Esophagus squamous epithelium (tissue), 5 donors: ENCODE data around the gene GORASP1. TPM values are rescaled to one million over a fixed set of nuclear protein-coding genes. Genes with fewer than 3 reads are reported as not detected.

Experiments
- DNase-seq: peaks from one replicate; lab custom pipeline; 2025; lab: John Stamatoyannopoulos, UW
- H3K27ac ChIP-seq, 4 donors: fragments of 200-600 bp; sonication (generic); one replicate each; pipeline ENCODE4 v1.5.1; 2016 to 2019; ENCODE audit warnings: mild to moderate bottlenecking in 1 of 4
- H3K27me3 ChIP-seq, 4 donors: fragments of 200-600 bp; sonication (generic); 1 replicate in 3 of 4; 2 replicates in 1 of 4; pipeline versions ENCODE4 v1.5.1 to v1.6.0; 2017 to 2021; ENCODE audit warnings: antibody characterized with exemption in 1 of 4
- H3K36me3 ChIP-seq, 3 donors: fragments of 200-600 bp; sonication (generic); one replicate each; pipeline ENCODE4 v1.5.1; 2016 to 2019
- H3K4me1 ChIP-seq, 3 donors: fragments of 200-600 bp; sonication (generic); one replicate each; pipeline ENCODE4 v1.5.1; 2017 to 2019
- H3K4me3 ChIP-seq, 4 donors: fragments of 200-600 bp; sonication (generic); 1 replicate in 3 of 4; 2 replicates in 1 of 4; pipeline ENCODE4 v1.5.1; 2016 to 2019; ENCODE audit warnings: mild to moderate bottlenecking in 2 of 4, moderate library complexity in 1 of 4
- H3K9me3 ChIP-seq, 3 donors: fragments of 200-600 bp; sonication (generic); one replicate each; pipeline ENCODE4 v1.5.1; 2016 to 2019
- CTCF ChIP-seq, 6 experiments: fragments of 450-650 bp in 4 of 6; fragments of 200-600 bp in 2 of 6; sonication (generic) in 2 of 6; IDR thresholded peaks; one replicate each; pipeline ENCODE4 v1.5.1; 2016 to 2019; ENCODE audit warnings: antibody characterized with exemption in 6 of 6, mild to moderate bottlenecking in 4 of 6, moderate library complexity in 4 of 6
- POLR2A ChIP-seq, 4 donors: fragments of 450-650 bp; IDR thresholded peaks; one replicate each; pipeline ENCODE4 v1.6.1; 2017; ENCODE audit warnings: antibody characterized with exemption in 4 of 4, mild to moderate bottlenecking in 4 of 4, moderate library complexity in 3 of 4
- WGBS, 2 donors: methylation state at CpG; one replicate each; pipeline ENCODE4 v1.1.5; 2018; 5-methylcytosine and 5-hydroxymethylcytosine counted together
- intact Hi-C: fragments of 100-400 bp; cut with DNase I; formaldehyde crosslinking; loops from one replicate; pipeline ENCODE4 v1.15.0; 2022
- total RNA-seq, 4 donors: library from RNA; depleted of rRNA; stranded (reverse); fragments of >200 nt; gene quantifications; one replicate each; pipeline ENCODE4 v1.1.0, GENCODE V29; 2016
- donor health status: DM: yes; HTN: yes; CAD: no.

GORASP1 gene
- 100 to 1,000 TPM in 1 of 4 donors, 10 to 100 TPM in 3; 26.4 to 102 (median 43.8) TPM for total RNA-seq

DNA sequence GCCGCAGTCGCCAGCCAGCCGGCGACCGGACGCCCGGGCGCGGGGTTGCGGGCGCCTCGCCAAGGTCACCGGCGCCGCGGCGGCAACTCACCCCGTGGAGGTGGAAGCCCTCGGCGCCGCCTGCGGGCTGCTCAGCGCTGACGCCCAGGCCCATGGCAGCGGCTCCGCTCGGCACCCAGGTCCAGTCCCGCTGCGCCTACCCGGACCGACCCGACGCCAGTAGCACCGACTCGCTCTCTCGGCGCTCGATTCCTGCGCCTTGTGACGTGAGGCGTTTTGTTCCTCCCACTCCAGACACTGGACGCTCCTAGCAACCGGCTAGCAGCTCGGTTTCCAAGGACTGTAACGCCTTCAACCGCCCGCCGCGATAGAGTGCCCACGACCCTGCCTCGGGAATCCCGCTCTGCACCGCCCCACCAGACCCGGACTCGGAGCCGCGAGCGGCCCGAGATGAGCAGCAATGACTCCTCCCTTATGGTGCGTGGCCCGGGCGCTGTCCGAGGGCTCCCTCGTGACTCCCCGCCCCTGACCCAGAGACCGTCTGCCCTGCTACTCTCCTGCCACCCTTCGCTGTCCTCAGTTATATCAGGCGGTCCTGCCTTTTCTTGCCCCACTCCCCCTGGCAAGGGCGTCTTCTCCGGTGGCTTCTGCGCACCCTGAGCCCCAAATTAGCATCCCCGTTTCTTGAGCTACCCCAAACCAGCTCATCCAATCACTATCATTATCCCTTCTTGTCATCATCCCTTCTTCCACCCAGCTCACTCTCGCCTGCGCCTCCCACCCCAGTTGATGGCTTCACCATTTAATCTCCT, at the start of gene GORASP1, which contains the start of gene TTC21A:
TSS of gene GORASP1 (minus strand) at position 240 of the 812 bp plus-strand sequence. CDS start at position 154, 86 bp downstream.
TSS of gene TTC21A (plus strand) at position 293 of the 812 bp plus-strand sequence. CDS start at position 451, 158 bp downstream.
- H3K4me1 ChIP-seq, result peaks cover 18 to 58% (median 24%) of the 10 kb centered on the region in 3 donors
- H3K27ac ChIP-seq, result peak within 1 kb of the TSS; percentile 89 to 99 (median 96)
- H3K27me3 ChIP-seq, result no peaks in the 10 kb centered on the region
- peaks cover 0 to 21% (median 0%) of the 10 kb centered on the region in 3 donors for H3K36me3 ChIP-seq
- no peaks in the 10 kb centered on the region for H3K9me3 ChIP-seq
- 0 to 2% methylated on average over 15 to 18 of the region's 74 CpGs for WGBS, 2 donors
- TF ChIP-seq POLR2A (IDR thresholded peaks at IDR 0.05) (peak in 3 of 4 donors; percentile 7 to 89 (median 76)), CTCF (IDR thresholded peaks at IDR 0.05) (peak in 1 of 6 experiments; percentile 3)
- H3K4me3 ChIP-seq, result peak within 1 kb of the TSS; percentile 74 to 99 (median 93)
- peak; percentile 23 for DNase-seq
- intact Hi-C loops, result loop anchor here (10.0 kb wide), 1 partner anchor 177 kb away; the partner anchor contains the start of gene CX3CR1

DNA sequence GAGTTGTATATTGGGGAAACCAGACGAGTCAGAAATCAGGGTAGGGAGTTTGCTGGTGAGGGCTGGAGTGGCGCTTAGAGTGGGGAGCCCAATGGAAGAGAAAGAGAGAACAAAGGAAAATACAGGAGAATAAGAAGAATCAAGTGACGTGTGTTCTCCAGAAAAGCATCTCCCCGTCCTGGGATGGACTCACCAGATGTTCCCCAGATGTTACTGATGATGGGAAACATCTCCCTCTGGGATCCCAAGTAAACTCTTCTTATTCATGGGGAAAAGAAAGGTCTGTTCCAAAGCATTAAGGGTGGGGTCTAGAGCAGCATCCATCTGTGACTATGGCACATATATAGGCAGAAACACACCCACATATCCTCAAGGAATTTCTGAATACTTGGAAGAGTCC, 49.0 kb upstream of the GORASP1 start:
- TF ChIP-seq CTCF (IDR thresholded peaks at IDR 0.05), result no peak
- no peak for TF ChIP-seq POLR2A (IDR thresholded peaks at IDR 0.05)
- intact Hi-C loops, result no loop called here
- WGBS, 2 donors, result 77 to 88% methylated on average over 4 of the region's 4 CpGs

DNA sequence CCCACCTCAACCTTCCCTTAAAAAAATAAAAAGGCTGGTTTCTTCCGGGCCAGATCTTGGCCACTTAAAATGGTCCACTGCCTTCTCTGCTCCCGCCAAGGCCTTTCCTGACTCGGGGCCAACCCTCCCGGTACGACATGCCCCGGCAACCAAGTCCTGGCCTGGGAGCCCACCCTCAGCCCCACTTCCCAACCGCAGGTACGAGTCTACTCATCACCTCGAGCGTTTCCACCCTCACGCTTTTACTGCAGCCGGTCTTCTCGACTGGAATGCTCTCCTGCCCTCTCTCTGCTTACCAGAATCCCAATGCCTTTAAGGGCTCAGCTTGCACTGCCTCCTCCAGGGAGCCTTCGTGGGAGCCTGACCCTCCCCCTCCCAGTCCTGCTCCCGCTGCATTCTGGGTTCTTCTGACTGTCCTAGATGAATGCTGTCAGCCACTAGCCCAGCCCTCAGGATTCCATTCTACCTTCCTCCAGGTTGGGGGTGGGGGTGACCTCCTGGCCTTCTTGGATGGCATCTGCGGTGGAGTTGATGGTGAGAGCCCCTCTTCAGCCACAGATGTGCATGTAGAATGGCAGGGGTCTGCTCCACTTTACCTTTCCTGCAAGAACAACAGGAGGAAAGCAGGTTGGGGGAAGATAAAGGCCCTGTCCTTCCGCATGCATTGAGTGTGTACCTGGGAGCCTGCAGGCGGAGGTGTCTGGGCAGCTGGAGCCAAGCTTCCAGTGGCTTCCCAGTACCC, 47.0 kb upstream of the GORASP1 start:
- TF ChIP-seq POLR2A (IDR thresholded peaks at IDR 0.05) (no peak), CTCF (IDR thresholded peaks at IDR 0.05) (no peak)
- peaks cover 25 to 43% (median 34%) of the 10 kb centered on the region in 3 donors for H3K4me1 ChIP-seq
- H3K27ac ChIP-seq, result peak overlapping the region; percentile 98 to 100 (median 99)
- no peaks in the 10 kb centered on the region for H3K36me3 ChIP-seq
- H3K4me3 ChIP-seq, result peak overlapping the region in 3 of 4 donors; percentile 90 to 92 (median 91)
- intact Hi-C loops, result no loop called here
- no peak for DNase-seq
- 53 to 55% methylated on average over 17 of the region's 18 CpGs for WGBS, 2 donors
- H3K9me3 ChIP-seq, result no peaks in the 10 kb centered on the region
- no peaks in the 10 kb centered on the region for H3K27me3 ChIP-seq

More for the DNA sequence above, 49.0 kb upstream of the GORASP1 start:
- Histone ChIP-seq H3K4me1 (peaks cover 5 to 23% (median 20%) of the 10 kb centered on the region in 3 donors), H3K36me3 (no peaks in the 10 kb centered on the region), H3K4me3 (no peak overlapping the region), H3K27me3 (no peaks in the 10 kb centered on the region), H3K27ac (peak overlapping the region in 2 of 4 donors; percentile 42 to 56), H3K9me3 (no peaks in the 10 kb centered on the region)
- no peak for DNase-seq

DNA sequence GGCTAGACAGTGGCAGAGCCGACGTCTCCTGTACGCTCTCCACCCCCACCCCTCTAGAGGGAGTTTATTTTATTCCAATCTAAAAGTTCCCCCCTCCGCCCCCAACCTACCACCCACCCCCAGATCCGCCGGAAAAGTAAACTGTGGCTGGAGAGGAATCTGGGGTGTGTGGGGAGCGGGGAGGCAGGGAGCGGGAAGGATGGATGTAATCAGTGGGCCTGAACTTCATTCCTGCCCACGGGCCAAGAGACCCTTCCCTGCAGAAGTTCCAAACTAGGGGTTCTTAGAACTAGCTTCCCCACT, 46.5 kb upstream of the GORASP1 start:
- TF ChIP-seq CTCF (IDR thresholded peaks at IDR 0.05) (no peak), POLR2A (IDR thresholded peaks at IDR 0.05) (no peak)
- peak overlapping the region; percentile 98 to 100 (median 99) for H3K27ac ChIP-seq
- no peaks in the 10 kb centered on the region for H3K27me3 ChIP-seq
- WGBS, 2 donors, result 40 to 62% methylated on average over 3 to 5 of the region's 9 CpGs
- intact Hi-C loops, result no loop called here
- no peaks in the 10 kb centered on the region for H3K36me3 ChIP-seq
- H3K4me3 ChIP-seq, result peak overlapping the region; percentile 90 to 99 (median 92)
- no peak for DNase-seq
- peaks cover 30 to 48% (median 34%) of the 10 kb centered on the region in 3 donors for H3K4me1 ChIP-seq
- H3K9me3 ChIP-seq, result no peaks in the 10 kb centered on the region
